ENCODE results near the gene SPCS1. TPM values are rescaled to one million over a fixed set of nuclear protein-coding genes. Genes with fewer than 3 reads are reported as not detected.
A peak's percentile ranks its signal among the peaks of the same experiment; 100 is the strongest.

SPCS1 gene
- total and polyA plus RNA-seq, 9 of the 15 experiments (the other 6 are each of a cell fraction or from before 2014, with no cell fraction given), result 73.9 to 567 (median 127) TPM

DNA sequence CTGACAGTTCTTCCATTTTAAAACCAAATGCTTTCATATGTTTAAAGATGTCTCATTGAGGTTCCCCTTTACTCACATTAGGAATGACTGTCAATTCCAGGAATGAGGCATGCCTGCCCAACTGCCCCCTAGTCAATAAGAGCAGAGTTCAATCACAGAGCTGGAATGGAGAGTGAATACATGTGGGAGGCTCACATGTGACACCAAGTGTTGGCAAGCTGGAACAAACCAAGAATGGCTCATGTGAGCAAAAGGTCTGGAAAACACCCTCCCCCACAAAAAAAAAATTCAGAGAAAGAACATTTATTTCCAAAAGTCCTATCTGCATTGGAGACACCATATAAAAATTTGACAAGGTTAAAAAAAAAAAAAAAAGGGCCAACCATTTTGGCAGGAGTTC is 23.9 kb upstream of the SPCS1 start (continued):
- TF ChIP-seq, protein P1, sequence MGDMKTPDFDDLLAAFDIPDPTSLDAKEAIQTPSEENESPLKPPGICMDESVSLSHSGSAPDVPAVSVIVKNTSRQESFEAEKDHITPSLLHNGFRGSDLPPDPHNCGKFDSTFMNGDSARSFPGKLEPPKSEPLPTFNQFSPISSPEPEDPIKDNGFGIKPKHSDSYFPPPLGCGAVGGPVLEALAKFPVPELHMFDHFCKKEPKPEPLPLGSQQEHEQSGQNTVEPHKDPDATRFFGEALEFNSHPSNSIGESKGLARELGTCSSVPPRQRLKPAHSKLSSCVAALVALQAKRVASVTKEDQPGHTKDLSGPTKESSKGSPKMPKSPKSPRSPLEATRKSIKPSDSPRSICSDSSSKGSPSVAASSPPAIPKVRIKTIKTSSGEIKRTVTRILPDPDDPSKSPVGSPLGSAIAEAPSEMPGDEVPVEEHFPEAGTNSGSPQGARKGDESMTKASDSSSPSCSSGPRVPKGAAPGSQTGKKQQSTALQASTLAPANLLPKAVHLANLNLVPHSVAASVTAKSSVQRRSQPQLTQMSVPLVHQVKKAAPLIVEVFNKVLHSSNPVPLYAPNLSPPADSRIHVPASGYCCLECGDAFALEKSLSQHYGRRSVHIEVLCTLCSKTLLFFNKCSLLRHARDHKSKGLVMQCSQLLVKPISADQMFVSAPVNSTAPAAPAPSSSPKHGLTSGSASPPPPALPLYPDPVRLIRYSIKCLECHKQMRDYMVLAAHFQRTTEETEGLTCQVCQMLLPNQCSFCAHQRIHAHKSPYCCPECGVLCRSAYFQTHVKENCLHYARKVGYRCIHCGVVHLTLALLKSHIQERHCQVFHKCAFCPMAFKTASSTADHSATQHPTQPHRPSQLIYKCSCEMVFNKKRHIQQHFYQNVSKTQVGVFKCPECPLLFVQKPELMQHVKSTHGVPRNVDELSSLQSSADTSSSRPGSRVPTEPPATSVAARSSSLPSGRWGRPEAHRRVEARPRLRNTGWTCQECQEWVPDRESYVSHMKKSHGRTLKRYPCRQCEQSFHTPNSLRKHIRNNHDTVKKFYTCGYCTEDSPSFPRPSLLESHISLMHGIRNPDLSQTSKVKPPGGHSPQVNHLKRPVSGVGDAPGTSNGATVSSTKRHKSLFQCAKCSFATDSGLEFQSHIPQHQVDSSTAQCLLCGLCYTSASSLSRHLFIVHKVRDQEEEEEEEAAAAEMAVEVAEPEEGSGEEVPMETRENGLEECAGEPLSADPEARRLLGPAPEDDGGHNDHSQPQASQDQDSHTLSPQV (IDR thresholded peaks at IDR 0.05), result 0 out of 2 replicates have a peak, but pooled peaks have one; percentile 28
- TF ChIP-seq, protein P2, sequence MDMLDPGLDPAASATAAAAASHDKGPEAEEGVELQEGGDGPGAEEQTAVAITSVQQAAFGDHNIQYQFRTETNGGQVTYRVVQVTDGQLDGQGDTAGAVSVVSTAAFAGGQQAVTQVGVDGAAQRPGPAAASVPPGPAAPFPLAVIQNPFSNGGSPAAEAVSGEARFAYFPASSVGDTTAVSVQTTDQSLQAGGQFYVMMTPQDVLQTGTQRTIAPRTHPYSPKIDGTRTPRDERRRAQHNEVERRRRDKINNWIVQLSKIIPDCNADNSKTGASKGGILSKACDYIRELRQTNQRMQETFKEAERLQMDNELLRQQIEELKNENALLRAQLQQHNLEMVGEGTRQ (CRISPR knock-in tag; IDR thresholded peaks at IDR 0.05), result 0 out of 2 replicates have a peak, but pooled peaks have one; percentile 12
- TF ChIP-seq, protein P3, sequence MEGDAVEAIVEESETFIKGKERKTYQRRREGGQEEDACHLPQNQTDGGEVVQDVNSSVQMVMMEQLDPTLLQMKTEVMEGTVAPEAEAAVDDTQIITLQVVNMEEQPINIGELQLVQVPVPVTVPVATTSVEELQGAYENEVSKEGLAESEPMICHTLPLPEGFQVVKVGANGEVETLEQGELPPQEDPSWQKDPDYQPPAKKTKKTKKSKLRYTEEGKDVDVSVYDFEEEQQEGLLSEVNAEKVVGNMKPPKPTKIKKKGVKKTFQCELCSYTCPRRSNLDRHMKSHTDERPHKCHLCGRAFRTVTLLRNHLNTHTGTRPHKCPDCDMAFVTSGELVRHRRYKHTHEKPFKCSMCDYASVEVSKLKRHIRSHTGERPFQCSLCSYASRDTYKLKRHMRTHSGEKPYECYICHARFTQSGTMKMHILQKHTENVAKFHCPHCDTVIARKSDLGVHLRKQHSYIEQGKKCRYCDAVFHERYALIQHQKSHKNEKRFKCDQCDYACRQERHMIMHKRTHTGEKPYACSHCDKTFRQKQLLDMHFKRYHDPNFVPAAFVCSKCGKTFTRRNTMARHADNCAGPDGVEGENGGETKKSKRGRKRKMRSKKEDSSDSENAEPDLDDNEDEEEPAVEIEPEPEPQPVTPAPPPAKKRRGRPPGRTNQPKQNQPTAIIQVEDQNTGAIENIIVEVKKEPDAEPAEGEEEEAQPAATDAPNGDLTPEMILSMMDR (IDR thresholded peaks at IDR 0.05 in 2 of 3, conservative IDR thresholded peaks at IDR 0.05 in 1 of 3; ENCODE audit: insufficient read depth in 2 of 3, low read depth in 1 of 3, low read length in 3 of 3), result peak; percentile 38 to 52 (median 44); a peak in 4 of 6 replicates
- TF ChIP-seq TEAD1 (CRISPR knock-in tag; IDR thresholded peaks at IDR 0.05) (no peak), MED1 (CRISPR knock-in tag; IDR thresholded peaks at IDR 0.05; ENCODE audit: borderline replicate concordance) (no peak), JUND (IDR thresholded peaks at IDR 0.05; ENCODE audit: borderline replicate concordance, low read depth, low read length) (peak; percentile 37; the same call in 1 of the 2 replicates), JUND (tag; IDR thresholded peaks at IDR 0.05; ENCODE audit: borderline replicate concordance, low read depth, low read length) (no peak; the same call in 2 of the 3 replicates), BHLHE40 (IDR thresholded peaks at IDR 0.05; ENCODE audit: low read length) (peak; percentile 63), RAD21 (CRISPR knock-in tag; conservative IDR thresholded peaks at IDR 0.05 in 1 of 2, IDR thresholded peaks at IDR 0.05 in 1 of 2) (peak; percentile 32 to 55), ZNF124 (CRISPR knock-in tag; IDR thresholded peaks at IDR 0.05) (no peak)
- TF ChIP-seq, protein P4, sequence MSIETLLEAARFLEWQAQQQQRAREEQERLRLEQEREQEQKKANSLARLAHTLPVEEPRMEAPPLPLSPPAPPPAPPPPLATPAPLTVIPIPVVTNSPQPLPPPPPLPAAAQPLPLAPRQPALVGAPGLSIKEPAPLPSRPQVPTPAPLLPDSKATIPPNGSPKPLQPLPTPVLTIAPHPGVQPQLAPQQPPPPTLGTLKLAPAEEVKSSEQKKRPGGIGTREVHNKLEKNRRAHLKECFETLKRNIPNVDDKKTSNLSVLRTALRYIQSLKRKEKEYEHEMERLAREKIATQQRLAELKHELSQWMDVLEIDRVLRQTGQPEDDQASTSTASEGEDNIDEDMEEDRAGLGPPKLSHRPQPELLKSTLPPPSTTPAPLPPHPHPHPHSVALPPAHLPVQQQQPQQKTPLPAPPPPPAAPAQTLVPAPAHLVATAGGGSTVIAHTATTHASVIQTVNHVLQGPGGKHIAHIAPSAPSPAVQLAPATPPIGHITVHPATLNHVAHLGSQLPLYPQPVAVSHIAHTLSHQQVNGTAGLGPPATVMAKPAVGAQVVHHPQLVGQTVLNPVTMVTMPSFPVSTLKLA (conservative IDR thresholded peaks at IDR 0.05), result peak; percentile 36 to 57; a peak in 3 of 4 replicates
- TF ChIP-seq, protein P5, sequence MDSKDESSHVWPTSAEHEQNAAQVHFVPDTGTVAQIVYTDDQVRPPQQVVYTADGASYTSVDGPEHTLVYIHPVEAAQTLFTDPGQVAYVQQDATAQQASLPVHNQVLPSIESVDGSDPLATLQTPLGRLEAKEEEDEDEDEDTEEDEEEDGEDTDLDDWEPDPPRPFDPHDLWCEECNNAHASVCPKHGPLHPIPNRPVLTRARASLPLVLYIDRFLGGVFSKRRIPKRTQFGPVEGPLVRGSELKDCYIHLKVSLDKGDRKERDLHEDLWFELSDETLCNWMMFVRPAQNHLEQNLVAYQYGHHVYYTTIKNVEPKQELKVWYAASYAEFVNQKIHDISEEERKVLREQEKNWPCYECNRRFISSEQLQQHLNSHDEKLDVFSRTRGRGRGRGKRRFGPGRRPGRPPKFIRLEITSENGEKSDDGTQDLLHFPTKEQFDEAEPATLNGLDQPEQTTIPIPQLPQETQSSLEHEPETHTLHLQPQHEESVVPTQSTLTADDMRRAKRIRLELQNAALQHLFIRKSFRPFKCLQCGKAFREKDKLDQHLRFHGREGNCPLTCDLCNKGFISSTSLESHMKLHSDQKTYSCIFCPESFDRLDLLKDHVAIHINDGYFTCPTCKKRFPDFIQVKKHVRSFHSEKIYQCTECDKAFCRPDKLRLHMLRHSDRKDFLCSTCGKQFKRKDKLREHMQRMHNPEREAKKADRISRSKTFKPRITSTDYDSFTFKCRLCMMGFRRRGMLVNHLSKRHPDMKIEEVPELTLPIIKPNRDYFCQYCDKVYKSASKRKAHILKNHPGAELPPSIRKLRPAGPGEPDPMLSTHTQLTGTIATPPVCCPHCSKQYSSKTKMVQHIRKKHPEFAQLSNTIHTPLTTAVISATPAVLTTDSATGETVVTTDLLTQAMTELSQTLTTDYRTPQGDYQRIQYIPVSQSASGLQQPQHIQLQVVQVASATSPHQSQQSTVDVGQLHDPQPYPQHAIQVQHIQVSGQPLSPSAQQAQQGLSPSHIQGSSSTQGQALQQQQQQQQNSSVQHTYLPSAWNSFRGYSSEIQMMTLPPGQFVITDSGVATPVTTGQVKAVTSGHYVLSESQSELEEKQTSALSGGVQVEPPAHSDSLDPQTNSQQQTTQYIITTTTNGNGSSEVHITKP (IDR thresholded peaks at IDR 0.05; ENCODE audit: partially characterized antibody), result peak; percentile 56

Measured in K562 (cell line).